Mammary epithelial cell (primary cell): ENCODE results near the gene RNF111.

Experiments used
- CTCF ChIP-seq, 2 donors: IDR thresholded peaks in 1 of 2; conservative IDR thresholded peaks in 1 of 2; 2 replicates each; pipeline ENCODE4 v1.5.1; 2011 to 2012; ENCODE audit warnings: inconsistent platforms in 2 of 2, low read length in 2 of 2, mild to moderate bottlenecking in 2 of 2, control low read depth in 1 of 2, low read depth in 1 of 2; ENCODE audit not compliant: insufficient read depth in 1 of 2; ENCODE audit errors: extremely low read depth in 1 of 2
- EZH2 ChIP-seq: IDR thresholded peaks from 2 replicates; pipeline ENCODE4 v1.6.1; 2012; ENCODE audit warnings: low read length, inconsistent platforms, borderline replicate concordance

- no peak for TF ChIP-seq CTCF (conservative IDR thresholded peaks at IDR 0.05 in 1 of 2, IDR thresholded peaks at IDR 0.05 in 1 of 2; ENCODE audit: extremely low read depth in 1 of 2, insufficient read depth in 1 of 2, low read depth in 1 of 2, low read length in 2 of 2)
- no peak for TF ChIP-seq EZH2
Measured at GRCh38 chr15:59131969-59132562, 144.6 kb downstream of the RNF111 start.
